Measurements from ENCODE around the gene PTDSS2.
"Not testable (repeated sequence)": the region's sequence is repeated elsewhere in the genome, so short reads cannot be mapped to it uniquely, and the experiment has no call there.

Gene PTDSS2

GRCh38 chr11:449889-450808, at the start of gene PTDSS2:
Gene PTDSS2 (plus strand): TSS chr11:450279. CDS start chr11:450456, 177 bp downstream.
- DNase-seq: peak; percentile 98

- DNase-seq: not testable (repeated sequence)
These were observed 48.9 kb upstream of the PTDSS2 start for GRCh38 chr11:401196-401595.

GRCh38 chr11:403021-403760, 46.9 kb upstream of the PTDSS2 start:
- DNase-seq: no peak

GRCh38 chr11:403761-404431, 46.2 kb upstream of the PTDSS2 start:
- no peak for DNase-seq

GRCh38 chr11:404551-405264, 45.4 kb upstream of the PTDSS2 start:
- no peak for DNase-seq

- DNase-seq: no peak
These were observed 44.6 kb upstream of the PTDSS2 start for GRCh38 chr11:405323-405953.

GRCh38 chr11:405954-406795, 43.9 kb upstream of the PTDSS2 start:
- no peak for DNase-seq

GRCh38 chr11:406796-407650, 43.1 kb upstream of the PTDSS2 start:
- DNase-seq: peak; percentile 92

- no peak for DNase-seq
These were observed 42.4 kb upstream of the PTDSS2 start for GRCh38 chr11:407651-408123.

GRCh38 chr11:408154-409007, 41.7 kb upstream of the PTDSS2 start:
- no peak for DNase-seq

- DNase-seq: no peak
These were observed 41.0 kb upstream of the PTDSS2 start for GRCh38 chr11:409008-409599.

GRCh38 chr11:409600-410483, 40.2 kb upstream of the PTDSS2 start:
- DNase-seq: peak; percentile 75

- not testable (repeated sequence) for DNase-seq
These were observed 39.4 kb upstream of the PTDSS2 start for GRCh38 chr11:410711-411110.

- DNase-seq: not testable (repeated sequence)
These were observed 38.6 kb upstream of the PTDSS2 start for GRCh38 chr11:411520-411919.

GRCh38 chr11:412641-413119, 37.4 kb upstream of the PTDSS2 start:
- no peak for DNase-seq

GRCh38 chr11:413120-414081, 36.7 kb upstream of the PTDSS2 start:
- no peak for DNase-seq
